Measurements from ENCODE around the gene PIK3CA.

DNA sequence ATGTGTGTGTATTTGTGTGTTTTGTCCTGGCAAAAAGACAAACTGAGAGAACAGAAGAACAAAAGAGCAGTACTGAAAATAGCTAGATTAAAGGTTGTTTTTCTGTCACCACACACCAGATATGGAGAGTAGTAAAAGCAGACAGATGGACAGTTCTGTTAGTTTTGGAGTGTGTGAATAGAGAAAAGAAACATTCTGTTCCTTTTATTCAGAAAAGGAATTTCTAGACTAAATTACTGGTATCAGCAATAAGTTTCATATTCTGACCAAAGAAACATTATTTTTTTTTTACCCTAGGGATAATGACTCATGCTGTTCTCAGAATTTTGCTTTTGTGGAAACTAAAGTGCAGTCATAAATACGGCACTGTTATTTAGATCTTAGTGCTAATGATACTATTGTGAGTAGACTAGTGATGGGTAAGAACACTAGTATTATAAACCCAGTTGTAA lies 32.9 kb downstream of the PIK3CA start:
- TF ChIP-seq ZFX (IDR thresholded peaks at IDR 0.05) = no peak
- TF ChIP-seq, protein P1, sequence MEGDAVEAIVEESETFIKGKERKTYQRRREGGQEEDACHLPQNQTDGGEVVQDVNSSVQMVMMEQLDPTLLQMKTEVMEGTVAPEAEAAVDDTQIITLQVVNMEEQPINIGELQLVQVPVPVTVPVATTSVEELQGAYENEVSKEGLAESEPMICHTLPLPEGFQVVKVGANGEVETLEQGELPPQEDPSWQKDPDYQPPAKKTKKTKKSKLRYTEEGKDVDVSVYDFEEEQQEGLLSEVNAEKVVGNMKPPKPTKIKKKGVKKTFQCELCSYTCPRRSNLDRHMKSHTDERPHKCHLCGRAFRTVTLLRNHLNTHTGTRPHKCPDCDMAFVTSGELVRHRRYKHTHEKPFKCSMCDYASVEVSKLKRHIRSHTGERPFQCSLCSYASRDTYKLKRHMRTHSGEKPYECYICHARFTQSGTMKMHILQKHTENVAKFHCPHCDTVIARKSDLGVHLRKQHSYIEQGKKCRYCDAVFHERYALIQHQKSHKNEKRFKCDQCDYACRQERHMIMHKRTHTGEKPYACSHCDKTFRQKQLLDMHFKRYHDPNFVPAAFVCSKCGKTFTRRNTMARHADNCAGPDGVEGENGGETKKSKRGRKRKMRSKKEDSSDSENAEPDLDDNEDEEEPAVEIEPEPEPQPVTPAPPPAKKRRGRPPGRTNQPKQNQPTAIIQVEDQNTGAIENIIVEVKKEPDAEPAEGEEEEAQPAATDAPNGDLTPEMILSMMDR (conservative IDR thresholded peaks at IDR 0.05) = no peak

Data from C4-2B (cell line).